Activated B cell treated with CpG ODN at 0.5 μM for 24 hours (primary cell): Measurements from ENCODE around the gene ADRA1B. TPM values are rescaled to one million over a fixed set of nuclear protein-coding genes. Genes with fewer than 3 reads are reported as not detected.

Experiments
- ATAC-seq: fragments of 200-7000 bp; cut with Tn5 transposase; one replicate; pipeline ENCODE4 v1.10.0; 2021; ENCODE audit warnings: low read depth, mild to moderate bottlenecking, moderate library complexity
- CTCF ChIA-PET: fragments of 350-600 bp; sonication (Branson Sonifier 250); formaldehyde crosslinking; loops from one replicate; lab custom pipeline; 2021; ENCODE audit warnings: antibody characterized with exemption; lab: Charles Lee
- POLR2A ChIA-PET: fragments of 350-600 bp; sonication (Branson Sonifier 250); formaldehyde crosslinking; loops from one replicate; lab custom pipeline; 2021; ENCODE audit warnings: antibody characterized with exemption; lab: Charles Lee
- DNase-seq: peaks from one replicate; pipeline ENCODE4 v3.0.0; 2022
- H3K27ac Mint-ChIP-seq: one replicate; pipeline ENCODE4 v1.8.0; 2020; ENCODE audit warnings: mixed read lengths
- H3K27me3 Mint-ChIP-seq: one replicate; pipeline ENCODE4 v1.8.0; 2021; ENCODE audit warnings: mixed read lengths
- H3K36me3 Mint-ChIP-seq: one replicate; pipeline ENCODE4 v1.8.0; 2021; ENCODE audit warnings: low read depth, mixed read lengths
- H3K4me1 Mint-ChIP-seq: one replicate; pipeline ENCODE4 v1.8.0; 2021; ENCODE audit warnings: mixed read lengths
- H3K4me3 Mint-ChIP-seq: one replicate; pipeline ENCODE4 v1.8.0; 2020; ENCODE audit warnings: mild to moderate bottlenecking, mixed read lengths
- H3K9me3 Mint-ChIP-seq: one replicate; pipeline ENCODE4 v1.8.0; 2020; ENCODE audit warnings: mixed read lengths
- CTCF ChIP-seq: fragments of 200-600 bp; IDR thresholded peaks from one replicate; pipeline ENCODE4 v1.8.0; 2022; ENCODE audit warnings: antibody characterized with exemption, mild to moderate bottlenecking
- intact Hi-C: fragments of 100-400 bp; cut with micrococcal nuclease; formaldehyde crosslinking; loops from one replicate; pipeline ENCODE4 v1.15.1; 2024
- total RNA-seq: library from RNA; stranded (reverse); gene quantifications from 2 replicates; pipeline ENCODE4 v1.2.3, GENCODE V29; 2022

Gene ADRA1B
- total RNA-seq, 1 donor from 2014 or later, result 0.53 TPM

GRCh38 chr5:159901308-159901707, 15.0 kb upstream of the ADRA1B start:
- no peak overlapping the region for H3K4me3 Mint-ChIP-seq
- peaks cover 31% of the 10 kb centered on the region for H3K27me3 Mint-ChIP-seq
- TF ChIP-seq CTCF, result no peak
- intact Hi-C loops, result no loop called here
- ATAC-seq (no peak), DNase-seq (no peak)
- no peaks in the 10 kb centered on the region for H3K4me1 Mint-ChIP-seq
- no peaks in the 10 kb centered on the region for H3K36me3 Mint-ChIP-seq
- POLR2A ChIA-PET, result no interaction called here
- no peak overlapping the region for H3K27ac Mint-ChIP-seq
- CTCF ChIA-PET, result no interaction called here
- no peaks in the 10 kb centered on the region for H3K9me3 Mint-ChIP-seq

- Mint-ChIP-seq H3K4me1 (no peaks in the 10 kb centered on the region), H3K4me3 (no peak overlapping the region), H3K36me3 (no peaks in the 10 kb centered on the region), H3K27ac (no peak overlapping the region), H3K27me3 (peaks cover 29% of the 10 kb centered on the region), H3K9me3 (no peaks in the 10 kb centered on the region)
- ATAC-seq (no peak), DNase-seq (no peak)
- no peak for TF ChIP-seq CTCF
- intact Hi-C loops, result no loop called here
- ChIA-PET POLR2A (no interaction called here), CTCF (no interaction called here)
These were observed 14.5 kb upstream of the ADRA1B start for GRCh38 chr5:159901772-159902171.

GRCh38 chr5:159902444-159903121, 13.7 kb upstream of the ADRA1B start:
- peaks cover 30% of the 10 kb centered on the region for H3K27me3 Mint-ChIP-seq
- DNase-seq (no peak), ATAC-seq (no peak)
- intact Hi-C loops, result no loop called here
- H3K4me1 Mint-ChIP-seq, result no peaks in the 10 kb centered on the region
- no peak overlapping the region for H3K4me3 Mint-ChIP-seq
- H3K27ac Mint-ChIP-seq, result no peak overlapping the region
- ChIA-PET CTCF (no interaction called here), POLR2A (no interaction called here)
- TF ChIP-seq CTCF, result no peak
- H3K36me3 Mint-ChIP-seq, result no peaks in the 10 kb centered on the region
- H3K9me3 Mint-ChIP-seq, result no peaks in the 10 kb centered on the region

GRCh38 chr5:159903131-159903530, 13.2 kb upstream of the ADRA1B start:
- no peak overlapping the region for H3K4me3 Mint-ChIP-seq
- no peaks in the 10 kb centered on the region for H3K9me3 Mint-ChIP-seq
- peaks cover 31% of the 10 kb centered on the region for H3K27me3 Mint-ChIP-seq
- ATAC-seq, result no peak
- no peak for TF ChIP-seq CTCF
- DNase-seq, result no peak
- POLR2A ChIA-PET, result no interaction called here
- no peak overlapping the region for H3K27ac Mint-ChIP-seq
- no peaks in the 10 kb centered on the region for H3K4me1 Mint-ChIP-seq
- no peaks in the 10 kb centered on the region for H3K36me3 Mint-ChIP-seq
- intact Hi-C loops, result no loop called here
- CTCF ChIA-PET, result no interaction called here

GRCh38 chr5:159904874-159905273, 11.4 kb upstream of the ADRA1B start:
- Mint-ChIP-seq H3K4me1 (no peaks in the 10 kb centered on the region), H3K27ac (no peak overlapping the region), H3K36me3 (no peaks in the 10 kb centered on the region), H3K4me3 (no peak overlapping the region), H3K9me3 (no peaks in the 10 kb centered on the region), H3K27me3 (peaks cover 22% of the 10 kb centered on the region)
- ChIA-PET POLR2A (no interaction called here), CTCF (no interaction called here)
- no peak for DNase-seq
- ATAC-seq, result no peak
- no peak for TF ChIP-seq CTCF
- intact Hi-C loops, result no loop called here
